ENCODE measurements around the gene MPRIP.

DNA sequence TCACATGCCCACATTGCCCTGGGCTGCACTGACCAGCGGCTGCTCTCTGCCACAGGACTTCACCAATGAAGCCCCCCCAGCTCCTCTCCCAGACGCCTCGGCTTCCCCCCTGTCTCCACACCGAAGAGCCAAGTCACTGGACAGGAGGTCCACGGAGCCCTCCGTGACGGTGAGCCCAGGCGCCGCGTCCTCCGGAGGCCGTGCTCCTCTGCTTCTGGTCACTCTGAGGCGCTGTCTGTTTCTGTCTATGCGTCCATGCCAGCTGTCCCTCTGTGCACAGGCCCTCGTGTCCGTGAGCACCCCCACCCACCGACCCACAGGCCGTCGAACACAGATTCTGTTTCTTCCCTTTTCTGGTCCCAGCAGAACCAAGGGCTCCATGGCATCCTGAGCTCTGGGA is 101.2 kb downstream of the MPRIP start:
- TF ChIP-seq CTCF (IDR thresholded peaks at IDR 0.05) (no peak), POLR2A (IDR thresholded peaks at IDR 0.05) (no peak)
